ENCODE results near the gene MAPK10.

Gene MAPK10

DNA sequence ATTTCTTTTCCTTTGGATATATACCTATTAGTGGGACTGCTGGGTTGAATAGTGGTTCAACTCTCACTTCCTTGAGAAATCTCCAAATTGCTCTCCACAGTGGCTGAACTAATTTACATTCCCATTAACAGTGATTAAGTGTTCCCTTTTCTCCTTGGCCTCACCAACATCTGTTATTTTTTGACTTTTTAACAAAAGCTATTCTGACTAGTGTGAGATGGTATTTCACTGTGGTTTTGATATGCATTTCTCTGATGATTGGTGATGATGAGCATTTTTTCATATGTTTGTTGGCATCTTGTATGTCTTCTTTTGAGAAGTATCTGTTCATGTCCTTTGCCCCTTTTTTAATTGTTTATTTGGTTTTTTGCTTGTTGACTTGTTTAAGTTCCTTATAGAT is 413.0 kb downstream of the MAPK10 start:
- no peaks in the 10 kb centered on the region for H3K9me3 ChIP-seq (ENCODE audit: insufficient read depth, low read length)
- H2AFZ ChIP-seq (ENCODE audit: low read depth, low read length) = no peak overlapping the region
- no peak overlapping the region for H3K27ac ChIP-seq (ENCODE audit: low read length)
- H3K36me3 ChIP-seq (replicated peaks; ENCODE audit: low read depth, low read length) = no peaks in the 10 kb centered on the region
- TF ChIP-seq EZH2phosphoT487 (IDR thresholded peaks at IDR 0.05; ENCODE audit: low read depth) (no peak), CTCF (IDR thresholded peaks at IDR 0.05; ENCODE audit: low read depth, low read length) (no peak)
- H3K4me1 ChIP-seq (ENCODE audit: low read length) = no peaks in the 10 kb centered on the region
- no peak overlapping the region for H3K4me3 ChIP-seq (ENCODE audit: low read length)
- H3K4me2 ChIP-seq (ENCODE audit: low read length) = no peak overlapping the region
- H3K27me3 ChIP-seq (ENCODE audit: low read depth, low read length) = no peaks in the 10 kb centered on the region
- no peak overlapping the region for H3K9ac ChIP-seq (ENCODE audit: low read length)
- peaks cover 20% of the 10 kb centered on the region for H4K20me1 ChIP-seq (ENCODE audit: insufficient read depth, low read length)
- peaks cover 13% of the 10 kb centered on the region; the same call in 1 of the 2 replicates for H3K79me2 ChIP-seq (ENCODE audit: low read length)

DNA sequence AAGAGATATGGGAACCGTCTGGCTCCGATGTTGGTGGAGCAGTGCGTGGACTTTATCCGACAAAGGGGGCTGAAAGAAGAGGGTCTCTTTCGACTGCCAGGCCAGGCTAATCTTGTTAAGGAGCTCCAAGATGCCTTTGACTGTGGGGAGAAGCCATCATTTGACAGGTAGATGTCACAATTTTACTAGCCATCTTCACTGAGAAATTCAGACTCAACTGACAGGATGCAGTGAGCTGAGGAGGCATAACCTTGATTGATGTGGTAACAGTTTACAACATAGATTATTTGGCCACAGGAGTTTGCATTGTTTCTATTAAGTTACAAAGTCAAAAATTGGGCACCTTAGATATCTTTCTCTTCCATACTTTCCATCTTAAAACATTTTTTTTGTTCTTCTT is 417.7 kb downstream of the MAPK10 start:
- peaks cover 12% of the 10 kb centered on the region for H4K20me1 ChIP-seq (ENCODE audit: insufficient read depth, low read length)
- no peak overlapping the region for H3K27ac ChIP-seq (ENCODE audit: low read length)
- no peak overlapping the region for H3K4me3 ChIP-seq (ENCODE audit: low read length)
- no peak for TF ChIP-seq CTCF (IDR thresholded peaks at IDR 0.05; ENCODE audit: low read depth, low read length)
- no peaks in the 10 kb centered on the region for H3K4me1 ChIP-seq (ENCODE audit: low read length)
- no peaks in the 10 kb centered on the region for H3K9me3 ChIP-seq (ENCODE audit: insufficient read depth, low read length)
- no peaks in the 10 kb centered on the region for H3K27me3 ChIP-seq (ENCODE audit: low read depth, low read length)
- no peak overlapping the region for H3K9ac ChIP-seq (ENCODE audit: low read length)
- no peaks in the 10 kb centered on the region for H3K36me3 ChIP-seq (replicated peaks; ENCODE audit: low read depth, low read length)
- peaks cover 9% of the 10 kb centered on the region; the same call in 1 of the 2 replicates for H3K79me2 ChIP-seq (ENCODE audit: low read length)
- H3K4me2 ChIP-seq (ENCODE audit: low read length) = no peak overlapping the region
- H2AFZ ChIP-seq (ENCODE audit: low read depth, low read length) = no peak overlapping the region

- Histone ChIP-seq H4K20me1 (ENCODE audit: insufficient read depth, low read length) (0 out of 2 replicates have a peak, but pooled peaks cover 6% of the 10 kb centered on the region), H3K4me1 (ENCODE audit: low read length) (no peaks in the 10 kb centered on the region), H3K36me3 (replicated peaks; ENCODE audit: low read depth, low read length) (no peaks in the 10 kb centered on the region), H3K79me2 (ENCODE audit: low read length) (no peaks in the 10 kb centered on the region), H3K9ac (ENCODE audit: low read length) (no peak overlapping the region), H3K27me3 (ENCODE audit: low read depth, low read length) (no peaks in the 10 kb centered on the region), H3K4me3 (ENCODE audit: low read length) (no peak overlapping the region), H3K27ac (ENCODE audit: low read length) (no peak overlapping the region), H3K9me3 (ENCODE audit: insufficient read depth, low read length) (no peaks in the 10 kb centered on the region), H3K4me2 (ENCODE audit: low read length) (no peak overlapping the region), H2AFZ (ENCODE audit: low read depth, low read length) (no peak overlapping the region)
- TF ChIP-seq EZH2phosphoT487 (IDR thresholded peaks at IDR 0.05; ENCODE audit: low read depth) (no peak), CTCF (IDR thresholded peaks at IDR 0.05; ENCODE audit: low read depth, low read length) (no peak)
Observed at GRCh38 chr4:85940151-85940550, 419.7 kb downstream of the MAPK10 start.
